Measurements from ENCODE around the gene CHRNA1. TPM values are rescaled to one million over a fixed set of nuclear protein-coding genes. Genes with fewer than 3 reads are reported as not detected.

CHRNA1 gene
- total RNA-seq, 1 experiment from 2014 or later, result not detected

DNA sequence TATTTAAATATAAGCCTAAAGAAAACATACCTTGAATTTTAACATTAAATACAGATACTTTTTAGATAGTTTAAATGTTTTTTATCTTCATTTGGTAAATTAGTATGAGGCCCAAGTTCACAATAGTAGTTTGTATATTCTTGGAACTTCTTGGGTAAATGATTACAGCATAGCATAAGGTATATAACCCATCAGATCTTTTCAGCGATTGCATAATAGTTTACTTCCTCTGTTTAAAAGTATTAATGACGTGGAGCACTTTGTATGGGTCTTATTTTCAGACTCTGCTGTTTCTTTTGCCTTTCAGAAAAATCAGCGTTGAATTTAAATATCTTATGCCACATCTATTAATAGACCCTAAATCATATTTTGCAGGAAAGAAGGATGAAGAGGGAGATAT, 60.2 kb downstream of the CHRNA1 start:
- H3K9me3 ChIP-seq (ENCODE audit: control insufficient read depth in 1 of 2, insufficient read depth in 1 of 2, low read depth in 1 of 2, low read length in 2 of 2), result no peaks in the 10 kb centered on the region
- no peak overlapping the region for H3K27ac ChIP-seq (ENCODE audit: low read depth, low read length)
- ChIA-PET CTCF (no interaction called here), RAD21 (ENCODE audit: low non-redundant PET in 1 of 2, low total read pairs in 2 of 2, uncharacterized antibody in 2 of 2, unreplicated experiment in 2 of 2) (no interaction called here), POLR2A (no interaction called here)
- intact Hi-C loops (cut with micrococcal nuclease), result no loop called here
- TF ChIP-seq ZNF274 (IDR thresholded peaks at IDR 0.05; ENCODE audit: low read depth, low read length), result no peak
- TF ChIP-seq, protein P1, sequence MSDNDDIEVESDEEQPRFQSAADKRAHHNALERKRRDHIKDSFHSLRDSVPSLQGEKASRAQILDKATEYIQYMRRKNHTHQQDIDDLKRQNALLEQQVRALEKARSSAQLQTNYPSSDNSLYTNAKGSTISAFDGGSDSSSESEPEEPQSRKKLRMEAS (IDR thresholded peaks at IDR 0.05), result no peak
- TF ChIP-seq CBX3 (IDR thresholded peaks at IDR 0.05; ENCODE audit: low read depth), result no peak
- TF ChIP-seq, protein P2, sequence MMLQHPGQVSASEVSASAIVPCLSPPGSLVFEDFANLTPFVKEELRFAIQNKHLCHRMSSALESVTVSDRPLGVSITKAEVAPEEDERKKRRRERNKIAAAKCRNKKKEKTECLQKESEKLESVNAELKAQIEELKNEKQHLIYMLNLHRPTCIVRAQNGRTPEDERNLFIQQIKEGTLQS (IDR thresholded peaks at IDR 0.05), result no peak
- TF ChIP-seq EGR1 (IDR thresholded peaks at IDR 0.05; ENCODE audit: low read depth), result no peak
- TF ChIP-seq YY1 (IDR thresholded peaks at IDR 0.05; ENCODE audit: extremely low read depth, insufficient replicate concordance, low read depth, low read length), result no peak
- no peak for TF ChIP-seq RAD21 (IDR thresholded peaks at IDR 0.05; ENCODE audit: low read depth)
- TF ChIP-seq ELF1 (IDR thresholded peaks at IDR 0.05; ENCODE audit: borderline replicate concordance, low read depth), result no peak
- TF ChIP-seq, protein P3, sequence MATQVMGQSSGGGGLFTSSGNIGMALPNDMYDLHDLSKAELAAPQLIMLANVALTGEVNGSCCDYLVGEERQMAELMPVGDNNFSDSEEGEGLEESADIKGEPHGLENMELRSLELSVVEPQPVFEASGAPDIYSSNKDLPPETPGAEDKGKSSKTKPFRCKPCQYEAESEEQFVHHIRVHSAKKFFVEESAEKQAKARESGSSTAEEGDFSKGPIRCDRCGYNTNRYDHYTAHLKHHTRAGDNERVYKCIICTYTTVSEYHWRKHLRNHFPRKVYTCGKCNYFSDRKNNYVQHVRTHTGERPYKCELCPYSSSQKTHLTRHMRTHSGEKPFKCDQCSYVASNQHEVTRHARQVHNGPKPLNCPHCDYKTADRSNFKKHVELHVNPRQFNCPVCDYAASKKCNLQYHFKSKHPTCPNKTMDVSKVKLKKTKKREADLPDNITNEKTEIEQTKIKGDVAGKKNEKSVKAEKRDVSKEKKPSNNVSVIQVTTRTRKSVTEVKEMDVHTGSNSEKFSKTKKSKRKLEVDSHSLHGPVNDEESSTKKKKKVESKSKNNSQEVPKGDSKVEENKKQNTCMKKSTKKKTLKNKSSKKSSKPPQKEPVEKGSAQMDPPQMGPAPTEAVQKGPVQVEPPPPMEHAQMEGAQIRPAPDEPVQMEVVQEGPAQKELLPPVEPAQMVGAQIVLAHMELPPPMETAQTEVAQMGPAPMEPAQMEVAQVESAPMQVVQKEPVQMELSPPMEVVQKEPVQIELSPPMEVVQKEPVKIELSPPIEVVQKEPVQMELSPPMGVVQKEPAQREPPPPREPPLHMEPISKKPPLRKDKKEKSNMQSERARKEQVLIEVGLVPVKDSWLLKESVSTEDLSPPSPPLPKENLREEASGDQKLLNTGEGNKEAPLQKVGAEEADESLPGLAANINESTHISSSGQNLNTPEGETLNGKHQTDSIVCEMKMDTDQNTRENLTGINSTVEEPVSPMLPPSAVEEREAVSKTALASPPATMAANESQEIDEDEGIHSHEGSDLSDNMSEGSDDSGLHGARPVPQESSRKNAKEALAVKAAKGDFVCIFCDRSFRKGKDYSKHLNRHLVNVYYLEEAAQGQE (IDR thresholded peaks at IDR 0.05; ENCODE audit: low read depth), result no peak
- no peak for TF ChIP-seq TCF7L2 (IDR thresholded peaks at IDR 0.05; ENCODE audit: borderline replicate concordance, extremely low read depth, insufficient read depth, insufficient read length)
- TF ChIP-seq JUND (IDR thresholded peaks at IDR 0.05), result no peak
- TF ChIP-seq SRF (IDR thresholded peaks at IDR 0.05; ENCODE audit: low read depth), result no peak
- TF ChIP-seq EZH2 (IDR thresholded peaks at IDR 0.05), result no peak
- TF ChIP-seq POLR2A (IDR thresholded peaks at IDR 0.05; ENCODE audit: borderline replicate concordance, extremely low read depth, insufficient read depth, insufficient read length), result no peak
- TF ChIP-seq FOSL1 (IDR thresholded peaks at IDR 0.05; ENCODE audit: low read depth), result no peak
- H3K4me3 ChIP-seq (replicated peaks in 1 of 2; ENCODE audit: low read depth in 1 of 2, low read length in 2 of 2), result no peak overlapping the region
- H3K4me2 ChIP-seq (ENCODE audit: low read length), result no peak overlapping the region
- H3K27me3 ChIP-seq (ENCODE audit: insufficient read depth, low read length), result 0 out of 2 replicates have a peak, but pooled peaks cover 3% of the 10 kb centered on the region
- BruUV-seq (replicated peaks), result no TSS peak
- no peaks in the 10 kb centered on the region for H3K79me2 ChIP-seq (ENCODE audit: insufficient read depth, low read length)
- H4K20me1 ChIP-seq (ENCODE audit: insufficient read depth), result no peaks in the 10 kb centered on the region
- no peaks in the 10 kb centered on the region for H3K9me2 ChIP-seq (ENCODE audit: insufficient read depth)
- H3K36me3 ChIP-seq (ENCODE audit: control insufficient read depth in 1 of 2, insufficient read depth in 2 of 2, low read length in 2 of 2), result no peaks in the 10 kb centered on the region
- no peak for ATAC-seq
- H2AFZ ChIP-seq (ENCODE audit: low read depth, low read length, poor library complexity, severe bottlenecking), result no peak overlapping the region
- H3K9ac ChIP-seq (ENCODE audit: low read length), result no peak overlapping the region
- no peaks in the 10 kb centered on the region for H3K4me1 ChIP-seq (ENCODE audit: control insufficient read depth in 1 of 2, insufficient read depth in 2 of 2, low read length in 2 of 2)
- no peak for DNase-seq (ENCODE audit: low read depth, low spot score)
